NT2/D1 (cell line): Measurements from ENCODE around the gene DDIT4L.

Experiments used
- SUZ12 ChIP-seq: IDR thresholded peaks from 2 replicates; pipeline ENCODE4 v1.6.1; 2011; ENCODE audit not compliant: insufficient read length, insufficient read depth; ENCODE audit errors: extremely low read depth
- YY1 ChIP-seq: IDR thresholded peaks from 2 replicates; pipeline ENCODE4 v1.6.1; 2011; ENCODE audit not compliant: insufficient read length, insufficient read depth
- ZNF274 ChIP-seq: IDR thresholded peaks from 2 replicates; pipeline ENCODE4 v1.6.1; 2011; ENCODE audit warnings: mild to moderate bottlenecking, low read depth, low read length

DNA sequence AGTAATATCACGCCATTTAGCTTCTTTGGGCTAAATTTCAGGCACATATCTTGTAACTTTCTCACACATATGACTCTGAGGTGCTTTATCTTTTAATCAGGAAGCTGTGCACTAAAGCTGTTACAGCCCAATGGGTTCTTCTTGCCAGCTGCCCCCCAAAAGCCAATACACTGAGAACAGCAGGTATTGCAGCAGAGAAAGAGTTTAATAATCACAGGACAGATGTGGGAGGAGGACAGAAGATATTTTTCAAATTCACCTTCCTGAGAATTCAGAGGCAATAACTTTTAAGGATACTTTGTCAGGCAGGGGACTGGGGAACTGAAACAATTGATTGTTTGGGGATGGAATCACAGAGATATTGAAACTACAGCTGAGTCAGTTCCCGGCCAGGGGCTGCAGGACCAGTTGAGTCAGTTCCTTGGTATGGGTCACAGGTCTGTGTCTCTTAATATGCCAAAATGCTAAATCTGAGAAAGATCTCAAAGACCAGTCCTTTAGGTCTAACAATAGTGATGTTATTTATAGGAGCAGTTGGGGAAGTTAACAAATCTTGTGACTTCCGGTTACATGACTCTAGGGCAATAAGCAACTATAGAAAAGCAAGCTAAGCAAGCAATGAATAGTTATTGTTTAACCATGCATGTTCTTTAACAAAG, 28.1 kb downstream of the DDIT4L start:
- TF ChIP-seq SUZ12: no peak
- no peak for TF ChIP-seq ZNF274
- no peak for TF ChIP-seq YY1
